HFFc6 (cell line): ENCODE results near the gene GTPBP8. TPM values are rescaled to one million over a fixed set of nuclear protein-coding genes. Genes with fewer than 3 reads are reported as not detected.

ENCODE experiments used
- DNase-seq: peaks from one replicate; pipeline ENCODE4 v3.0.0-alpha.2; 2018
- H3K27ac Mint-ChIP-seq: 2 replicates; pipeline ENCODE4 v1.8.0; 2020; ENCODE audit warnings: mild to moderate bottlenecking, mixed read lengths
- H3K27me3 Mint-ChIP-seq: 2 replicates; pipeline ENCODE4 v1.8.0; 2021; ENCODE audit warnings: mild to moderate bottlenecking, moderate library complexity, mixed read lengths; ENCODE audit not compliant: insufficient read depth
- H3K36me3 Mint-ChIP-seq: 2 replicates; pipeline ENCODE4 v1.8.0; 2021; ENCODE audit warnings: low read depth, mixed read lengths
- H3K4me1 Mint-ChIP-seq: 2 replicates; pipeline ENCODE4 v1.8.0; 2020; ENCODE audit warnings: low read depth, mixed read lengths
- H3K4me3 Mint-ChIP-seq: 2 replicates; pipeline ENCODE4 v1.8.0; 2020; ENCODE audit warnings: mild to moderate bottlenecking, moderate library complexity, mixed read lengths
- H3K9me3 Mint-ChIP-seq: 2 replicates; pipeline ENCODE4 v1.8.0; 2020; ENCODE audit warnings: mild to moderate bottlenecking, mixed read lengths
- CTCF ChIP-seq: fragments of 200-600 bp; sonication (generic); IDR thresholded peaks from 2 replicates; pipeline ENCODE4 v1.5.0; 2021; ENCODE audit warnings: antibody characterized with exemption, mild to moderate bottlenecking
- total RNA-seq, 6 experiments: library from RNA; stranded (reverse); fragmentation: NEBNext Ultra II Directional; extraction: Animal tissue kit (Norgen Biotek cat#: 25700); gene quantifications; 2 replicates in 1 of 6; 3 replicates in 5 of 6; pipeline ENCODE4 v1.2.3, GENCODE V29; 2021

The GTPBP8 gene
- total RNA-seq, 6 experiments from 2014 or later, result 12.3 to 16.8 (median 14.8) TPM

GRCh38 chr3:112973325-112974177 lies 17.2 kb upstream of the GTPBP8 start:
- Mint-ChIP-seq H3K27ac (no peak overlapping the region), H3K4me3 (0 out of 2 replicates have a peak overlapping the region, but pooled peaks have one; percentile 18), H3K36me3 (no peaks in the 10 kb centered on the region), H3K27me3 (peaks cover 20% of the 10 kb centered on the region), H3K9me3 (no peaks in the 10 kb centered on the region), H3K4me1 (no peaks in the 10 kb centered on the region)
- DNase-seq, result no peak
- no peak for TF ChIP-seq CTCF

GRCh38 chr3:112974178-112974517 lies 16.6 kb upstream of the GTPBP8 start:
- no peak for TF ChIP-seq CTCF
- no peak for DNase-seq
- Mint-ChIP-seq H3K27me3 (peaks cover 20% of the 10 kb centered on the region), H3K4me1 (peaks cover 3% of the 10 kb centered on the region; the same call in 1 of the 2 replicates), H3K9me3 (no peaks in the 10 kb centered on the region), H3K36me3 (no peaks in the 10 kb centered on the region), H3K4me3 (no peak overlapping the region), H3K27ac (no peak overlapping the region)

GRCh38 chr3:112974894-112975293 lies 15.9 kb upstream of the GTPBP8 start, which contains the start of gene CD200R1:
Gene CD200R1 (minus strand): TSS chr3:112975103. CDS start chr3:112974857, 246 bp downstream.
- H3K27me3 Mint-ChIP-seq, result peaks cover 20% of the 10 kb centered on the region
- H3K36me3 Mint-ChIP-seq, result no peaks in the 10 kb centered on the region
- DNase-seq, result no peak
- no peaks in the 10 kb centered on the region for H3K9me3 Mint-ChIP-seq
- no peak within 1 kb of the TSS for H3K27ac Mint-ChIP-seq
- no peak within 1 kb of the TSS for H3K4me3 Mint-ChIP-seq
- peaks cover 6% of the 10 kb centered on the region; the same call in 1 of the 2 replicates for H3K4me1 Mint-ChIP-seq
- no peak for TF ChIP-seq CTCF

- H3K27ac Mint-ChIP-seq, result no peak overlapping the region
- peaks cover 20% of the 10 kb centered on the region for H3K27me3 Mint-ChIP-seq
- H3K36me3 Mint-ChIP-seq, result no peaks in the 10 kb centered on the region
- H3K9me3 Mint-ChIP-seq, result no peaks in the 10 kb centered on the region
- TF ChIP-seq CTCF, result no peak
- H3K4me1 Mint-ChIP-seq, result peaks cover 6% of the 10 kb centered on the region; the same call in 1 of the 2 replicates
- H3K4me3 Mint-ChIP-seq, result no peak overlapping the region
- no peak for DNase-seq
Observed at GRCh38 chr3:112976001-112976400, 14.8 kb upstream of the GTPBP8 start.

- TF ChIP-seq CTCF, result no peak
- Mint-ChIP-seq H3K27ac (no peak overlapping the region), H3K4me3 (no peak overlapping the region), H3K36me3 (no peaks in the 10 kb centered on the region), H3K27me3 (peaks cover 16% of the 10 kb centered on the region), H3K4me1 (peaks cover 6% of the 10 kb centered on the region; the same call in 1 of the 2 replicates), H3K9me3 (no peaks in the 10 kb centered on the region)
- DNase-seq, result no peak
Observed at GRCh38 chr3:112976953-112977352, 13.8 kb upstream of the GTPBP8 start.
